H1 (cell line): ENCODE results near the gene TERB1.

ENCODE experiments used
- CBX5 ChIP-seq: fragments of 300-800, 300-1000 bp; sonication (generic); IDR thresholded peaks from 2 replicates; pipeline ENCODE4 v1.7.1; 2016; ENCODE audit warnings: antibody characterized with exemption, low read length, low read depth
- EP300 ChIP-seq, 2 experiments: IDR thresholded peaks; 1 replicate in 1 of 2; 2 replicates in 1 of 2; pipeline ENCODE4 v1.6.1; 2011 to 2012; ENCODE audit warnings: low read depth in 2 of 2, low read length in 2 of 2, mild to moderate bottlenecking in 2 of 2, borderline replicate concordance in 1 of 2, inconsistent platforms in 1 of 2, moderate library complexity in 1 of 2
- EZH2 ChIP-seq: fragments of 200-600 bp; sonication (generic); IDR thresholded peaks from 2 replicates; pipeline ENCODE4 v1.7.1; 2012; ENCODE audit warnings: low read depth, mild to moderate bottlenecking, moderate library complexity, low read length, inconsistent platforms; ENCODE audit not compliant: severe bottlenecking
- GABPA ChIP-seq: IDR thresholded peaks from 2 replicates; pipeline ENCODE4 v1.6.1; 2011; ENCODE audit warnings: mild to moderate bottlenecking, low read length, moderate library complexity, borderline replicate concordance; ENCODE audit not compliant: insufficient read depth
- JUND ChIP-seq: IDR thresholded peaks from 2 replicates; pipeline ENCODE4 v1.6.1; 2011; ENCODE audit warnings: mild to moderate bottlenecking, improper control_type of control experiment, low read length
- POLR2A ChIP-seq, 2 experiments: IDR thresholded peaks; 1 replicate in 1 of 2; 2 replicates in 1 of 2; pipeline ENCODE4 v1.6.1; 2011; ENCODE audit warnings: low read depth in 2 of 2, low read length in 2 of 2, mild to moderate bottlenecking in 2 of 2; ENCODE audit errors: control extremely low read depth in 1 of 2
- RFX5 ChIP-seq: IDR thresholded peaks from 2 replicates; pipeline ENCODE4 v1.6.1; 2011; ENCODE audit warnings: low read depth, low read length, improper control_type of control experiment, borderline replicate concordance
- RNF2 ChIP-seq: fragments of 200-900, 300-1000 bp; sonication (generic); IDR thresholded peaks from 2 replicates; pipeline ENCODE4 v1.7.1; 2016; ENCODE audit warnings: borderline replicate concordance, low read depth, mild to moderate bottlenecking, antibody characterized with exemption, low read length; ENCODE audit not compliant: poor library complexity, severe bottlenecking; ENCODE audit errors: missing control alignments
- YY1 ChIP-seq: IDR thresholded peaks from 2 replicates; pipeline ENCODE4 v1.6.1; 2011; ENCODE audit warnings: low read depth, mild to moderate bottlenecking, low read length
- TF ChIP-seq, protein P1 (sequence below), 3 experiments: IDR thresholded peaks; 1 replicate in 2 of 3; 2 replicates in 1 of 3; pipeline versions ENCODE4 v1.5.1 to v1.6.1; 2011; ENCODE audit warnings: low read length in 3 of 3, mild to moderate bottlenecking in 3 of 3, inconsistent platforms in 2 of 3, low read depth in 1 of 3, moderate library complexity in 1 of 3; ENCODE audit not compliant: insufficient read depth in 1 of 3; ENCODE audit errors: control extremely low read depth in 1 of 3

DNA sequence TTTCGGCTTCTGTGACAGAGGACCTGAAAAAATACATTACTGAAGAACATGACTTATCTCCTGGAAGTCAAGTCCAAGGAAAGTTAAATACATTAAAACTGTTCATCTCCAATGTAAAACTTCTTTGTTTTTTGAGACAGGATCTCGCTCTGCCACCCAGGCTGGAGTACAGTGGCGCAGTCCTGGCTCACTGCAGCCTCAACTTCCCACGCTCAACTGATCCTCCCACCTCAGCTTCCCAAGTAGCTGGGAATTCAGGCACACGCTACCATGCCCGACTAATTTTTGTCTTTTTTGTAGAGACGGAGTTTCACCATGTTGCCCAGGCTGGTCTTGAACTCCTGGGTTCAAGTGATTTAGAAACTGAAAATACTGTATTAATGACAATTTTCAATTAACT, 9.7 kb upstream of the TERB1 start:
- TF ChIP-seq, protein P1, sequence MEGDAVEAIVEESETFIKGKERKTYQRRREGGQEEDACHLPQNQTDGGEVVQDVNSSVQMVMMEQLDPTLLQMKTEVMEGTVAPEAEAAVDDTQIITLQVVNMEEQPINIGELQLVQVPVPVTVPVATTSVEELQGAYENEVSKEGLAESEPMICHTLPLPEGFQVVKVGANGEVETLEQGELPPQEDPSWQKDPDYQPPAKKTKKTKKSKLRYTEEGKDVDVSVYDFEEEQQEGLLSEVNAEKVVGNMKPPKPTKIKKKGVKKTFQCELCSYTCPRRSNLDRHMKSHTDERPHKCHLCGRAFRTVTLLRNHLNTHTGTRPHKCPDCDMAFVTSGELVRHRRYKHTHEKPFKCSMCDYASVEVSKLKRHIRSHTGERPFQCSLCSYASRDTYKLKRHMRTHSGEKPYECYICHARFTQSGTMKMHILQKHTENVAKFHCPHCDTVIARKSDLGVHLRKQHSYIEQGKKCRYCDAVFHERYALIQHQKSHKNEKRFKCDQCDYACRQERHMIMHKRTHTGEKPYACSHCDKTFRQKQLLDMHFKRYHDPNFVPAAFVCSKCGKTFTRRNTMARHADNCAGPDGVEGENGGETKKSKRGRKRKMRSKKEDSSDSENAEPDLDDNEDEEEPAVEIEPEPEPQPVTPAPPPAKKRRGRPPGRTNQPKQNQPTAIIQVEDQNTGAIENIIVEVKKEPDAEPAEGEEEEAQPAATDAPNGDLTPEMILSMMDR (IDR thresholded peaks at IDR 0.05; ENCODE audit: control extremely low read depth in 1 of 3, insufficient read depth in 1 of 3, low read depth in 1 of 3, low read length in 3 of 3), result no peak
- TF ChIP-seq EZH2, result no peak
- TF ChIP-seq EP300 (IDR thresholded peaks at IDR 0.05; ENCODE audit: borderline replicate concordance in 1 of 2, low read depth in 2 of 2, low read length in 2 of 2), result no peak
- no peak for TF ChIP-seq YY1
- no peak for TF ChIP-seq GABPA
- no peak for TF ChIP-seq RFX5
- TF ChIP-seq CBX5, result no peak
- no peak for TF ChIP-seq JUND
- no peak for TF ChIP-seq POLR2A (IDR thresholded peaks at IDR 0.05; ENCODE audit: control extremely low read depth in 1 of 2, low read depth in 2 of 2, low read length in 2 of 2)
- no peak for TF ChIP-seq RNF2
